ENCODE data around the gene MRPL48. TPM values are rescaled to one million over a fixed set of nuclear protein-coding genes. Genes with fewer than 3 reads are reported as not detected.
"Not testable (repeated sequence)": the region's sequence is repeated elsewhere in the genome, so short reads cannot be mapped to it uniquely, and the experiment has no call there.

Gene MRPL48
- total RNA-seq, 1 donor: 14.5 TPM

GRCh38 chr11:73784734-73785133 lies 2.9 kb upstream of the MRPL48 start:
- DNase-seq (ENCODE audit: insufficient read length, low spot score, missing footprints): no peak
- H3K36me3 ChIP-seq (ENCODE audit: insufficient read depth, low read length): no peaks in the 10 kb centered on the region
- peaks cover 6% of the 10 kb centered on the region for H3K79me2 ChIP-seq (ENCODE audit: insufficient read depth, low read length)
- H3K9me3 ChIP-seq (ENCODE audit: low read depth, low read length): no peaks in the 10 kb centered on the region
- H3K27me3 ChIP-seq (ENCODE audit: insufficient read depth, low read length): no peaks in the 10 kb centered on the region
- H3K4me1 ChIP-seq (ENCODE audit: insufficient read depth, low read length): peaks cover 19% of the 10 kb centered on the region
- H2AFZ ChIP-seq (ENCODE audit: low read length): no peak overlapping the region
- no peak overlapping the region for H3K27ac ChIP-seq (ENCODE audit: low read depth, low read length)
- TF ChIP-seq CTCF (IDR thresholded peaks at IDR 0.05; ENCODE audit: extremely low read depth, low read depth, low read length): no peak
- no peak overlapping the region for H3K4me2 ChIP-seq (ENCODE audit: insufficient read depth, low read length)
- no peak overlapping the region for H3K4me3 ChIP-seq (ENCODE audit: insufficient read depth, low read length)
- H4K20me1 ChIP-seq (ENCODE audit: insufficient read depth, low read length): no peaks in the 10 kb centered on the region

GRCh38 chr11:73785467-73785866 lies 2.2 kb upstream of the MRPL48 start:
- not testable (repeated sequence) for H3K36me3 ChIP-seq (ENCODE audit: insufficient read depth, low read length); H3K27ac ChIP-seq (ENCODE audit: low read depth, low read length); H3K9me3 ChIP-seq (ENCODE audit: low read depth, low read length); DNase-seq (ENCODE audit: insufficient read length, low spot score, missing footprints); H3K79me2 ChIP-seq (ENCODE audit: insufficient read depth, low read length); H3K4me3 ChIP-seq (ENCODE audit: insufficient read depth, low read length); H3K4me2 ChIP-seq (ENCODE audit: insufficient read depth, low read length); H4K20me1 ChIP-seq (ENCODE audit: insufficient read depth, low read length); H2AFZ ChIP-seq (ENCODE audit: low read length); H3K27me3 ChIP-seq (ENCODE audit: insufficient read depth, low read length)
- peaks cover 19% of the 10 kb centered on the region for H3K4me1 ChIP-seq (ENCODE audit: insufficient read depth, low read length)

- Histone ChIP-seq H3K36me3 (ENCODE audit: insufficient read depth, low read length) (no peaks in the 10 kb centered on the region), H3K4me2 (ENCODE audit: insufficient read depth, low read length) (peak overlapping the region; percentile 79), H4K20me1 (ENCODE audit: insufficient read depth, low read length) (no peaks in the 10 kb centered on the region), H3K4me1 (ENCODE audit: insufficient read depth, low read length) (peaks cover 19% of the 10 kb centered on the region), H3K27ac (ENCODE audit: low read depth, low read length) (peak overlapping the region; percentile 66), H3K4me3 (ENCODE audit: insufficient read depth, low read length) (peak overlapping the region; percentile 92), H3K9me3 (ENCODE audit: low read depth, low read length) (no peaks in the 10 kb centered on the region), H2AFZ (ENCODE audit: low read length) (peak overlapping the region; percentile 99), H3K79me2 (ENCODE audit: insufficient read depth, low read length) (peaks cover 7% of the 10 kb centered on the region), H3K27me3 (ENCODE audit: insufficient read depth, low read length) (no peaks in the 10 kb centered on the region)
- peak; percentile 80 for DNase-seq (ENCODE audit: insufficient read length, low spot score, missing footprints)
- no peak for TF ChIP-seq CTCF (IDR thresholded peaks at IDR 0.05; ENCODE audit: extremely low read depth, low read depth, low read length)
Observed at GRCh38 chr11:73787051-73787642, 527 bp upstream of the MRPL48 start.

- H3K4me3 ChIP-seq (ENCODE audit: insufficient read depth, low read length): peak overlapping the region; percentile 92
- H3K36me3 ChIP-seq (ENCODE audit: insufficient read depth, low read length): no peaks in the 10 kb centered on the region
- no peaks in the 10 kb centered on the region for H4K20me1 ChIP-seq (ENCODE audit: insufficient read depth, low read length)
- peaks cover 19% of the 10 kb centered on the region for H3K4me1 ChIP-seq (ENCODE audit: insufficient read depth, low read length)
- peak overlapping the region; percentile 99 for H2AFZ ChIP-seq (ENCODE audit: low read length)
- peaks cover 7% of the 10 kb centered on the region for H3K79me2 ChIP-seq (ENCODE audit: insufficient read depth, low read length)
- H3K4me2 ChIP-seq (ENCODE audit: insufficient read depth, low read length): peak overlapping the region; percentile 79
- no peak for DNase-seq (ENCODE audit: insufficient read length, low spot score, missing footprints)
- TF ChIP-seq CTCF (IDR thresholded peaks at IDR 0.05; ENCODE audit: extremely low read depth, low read depth, low read length): no peak
- no peaks in the 10 kb centered on the region for H3K9me3 ChIP-seq (ENCODE audit: low read depth, low read length)
- H3K27me3 ChIP-seq (ENCODE audit: insufficient read depth, low read length): no peaks in the 10 kb centered on the region
- peak overlapping the region; percentile 14 for H3K27ac ChIP-seq (ENCODE audit: low read depth, low read length)
Observed at GRCh38 chr11:73789279-73789670, 1.6 kb downstream of the MRPL48 start.

Measured in osteoblast (primary cell).